ENCODE data around the gene GNAQ. TPM values are rescaled to one million over a fixed set of nuclear protein-coding genes. Genes with fewer than 3 reads are reported as not detected.

Gene GNAQ
- total and polyA plus RNA-seq, 4 donors = 24.6 to 86.2 (median 51.4) TPM

GRCh38 chr9:77802064-77802463, 229.5 kb downstream of the GNAQ start:
- H3K27ac ChIP-seq (ENCODE audit: low read depth in 1 of 2, low read length in 1 of 2) = no peak overlapping the region

GRCh38 chr9:77800924-77801551, 230.6 kb downstream of the GNAQ start:
- peaks cover 0 to 6% (median 3%) of the 10 kb centered on the region in 4 donors for H3K36me3 ChIP-seq (ENCODE audit: control insufficient read depth in 4 of 4, insufficient read depth in 4 of 4, low read length in 4 of 4)
- 95 to 96% methylated on average over 3 of the region's 3 CpGs for WGBS, 2 donors
- no peaks in the 10 kb centered on the region for H3K9me3 ChIP-seq (ENCODE audit: control insufficient read depth in 4 of 4, insufficient read depth in 3 of 4, low read length in 3 of 4)
- H3K9ac ChIP-seq (ENCODE audit: insufficient read depth in 1 of 2, low read length in 2 of 2) = no peak overlapping the region
- DNase-seq = no peak
- ATAC-seq (ENCODE audit: insufficient read depth, low FRiP score) = no peak
- H3K27me3 ChIP-seq (ENCODE audit: control insufficient read depth in 3 of 3, insufficient read depth in 3 of 3, low read length in 2 of 3) = no peaks in the 10 kb centered on the region
- no peak overlapping the region for H3K27ac ChIP-seq (ENCODE audit: low read depth in 1 of 2, low read length in 1 of 2)
- peaks cover 0 to 3% (median 0%) of the 10 kb centered on the region in 5 donors for H3K4me1 ChIP-seq (ENCODE audit: control insufficient read depth in 5 of 5, insufficient read depth in 5 of 5, low read length in 5 of 5)
- H3K4me3 ChIP-seq = no peak overlapping the region
- TF ChIP-seq CTCF (IDR thresholded peaks at IDR 0.05; ENCODE audit: control extremely low read depth, extremely low read depth) = no peak

More at GRCh38 chr9:77802064-77802463, 229.5 kb downstream of the GNAQ start:
- Histone ChIP-seq H3K27me3 (ENCODE audit: control insufficient read depth in 3 of 3, insufficient read depth in 3 of 3, low read length in 2 of 3) (no peaks in the 10 kb centered on the region), H3K4me1 (ENCODE audit: control insufficient read depth in 5 of 5, insufficient read depth in 5 of 5, low read length in 5 of 5) (peaks cover 0 to 3% (median 0%) of the 10 kb centered on the region in 5 donors), H3K9me3 (ENCODE audit: control insufficient read depth in 4 of 4, insufficient read depth in 3 of 4, low read length in 3 of 4) (no peaks in the 10 kb centered on the region), H3K4me3 (no peak overlapping the region), H3K36me3 (ENCODE audit: control insufficient read depth in 4 of 4, insufficient read depth in 4 of 4, low read length in 4 of 4) (peaks cover 0 to 4% (median 3%) of the 10 kb centered on the region in 4 donors), H3K9ac (ENCODE audit: insufficient read depth in 1 of 2, low read length in 2 of 2) (no peak overlapping the region)
- DNase-seq (no peak), ATAC-seq (ENCODE audit: insufficient read depth, low FRiP score) (no peak)
- no peak for TF ChIP-seq CTCF (IDR thresholded peaks at IDR 0.05; ENCODE audit: control extremely low read depth, extremely low read depth)
- 96 to 98% methylated on average over 3 of the region's 3 CpGs for WGBS, 2 donors

GRCh38 chr9:77798140-77798539, 233.5 kb downstream of the GNAQ start:
- Histone ChIP-seq H3K4me3 (no peak overlapping the region), H3K27me3 (ENCODE audit: control insufficient read depth in 3 of 3, insufficient read depth in 3 of 3, low read length in 2 of 3) (no peaks in the 10 kb centered on the region), H3K27ac (ENCODE audit: low read depth in 1 of 2, low read length in 1 of 2) (no peak overlapping the region), H3K4me1 (ENCODE audit: control insufficient read depth in 5 of 5, insufficient read depth in 5 of 5, low read length in 5 of 5) (peaks cover 0 to 7% (median 0%) of the 10 kb centered on the region in 5 donors), H3K9ac (ENCODE audit: insufficient read depth in 1 of 2, low read length in 2 of 2) (no peak overlapping the region), H3K36me3 (ENCODE audit: control insufficient read depth in 4 of 4, insufficient read depth in 4 of 4, low read length in 4 of 4) (peaks cover 0 to 9% (median 5%) of the 10 kb centered on the region in 4 donors), H3K9me3 (ENCODE audit: control insufficient read depth in 4 of 4, insufficient read depth in 3 of 4, low read length in 3 of 4) (no peaks in the 10 kb centered on the region)
- no peak for DNase-seq
- ATAC-seq (ENCODE audit: insufficient read depth, low FRiP score) = no peak
- TF ChIP-seq CTCF (IDR thresholded peaks at IDR 0.05; ENCODE audit: control extremely low read depth, extremely low read depth) = no peak
- WGBS, 2 donors = 47 to 49% methylated on average over 1 of the region's 1 CpG
